Glutamatergic neuron (in vitro differentiated cells): Measurements from ENCODE around the gene TRDN. TPM values are rescaled to one million over a fixed set of nuclear protein-coding genes. Genes with fewer than 3 reads are reported as not detected.
A peak's percentile ranks its signal among the peaks of the same experiment; 100 is the strongest.
"Not testable (repeated sequence)": the region's sequence is repeated elsewhere in the genome, so short reads cannot be mapped to it uniquely, and the experiment has no call there.

Experiments used
- DNase-seq: peaks from one replicate; pipeline ENCODE4 v3.0.0; 2022
- H3K27ac Mint-ChIP-seq: one replicate; pipeline ENCODE4 v1.8.0; 2020; ENCODE audit warnings: mild to moderate bottlenecking, mixed read lengths, inconsistent platforms; ENCODE audit not compliant: unreplicated experiment
- H3K27me3 Mint-ChIP-seq: one replicate; pipeline ENCODE4 v1.8.0; 2020; ENCODE audit warnings: mild to moderate bottlenecking, moderate library complexity, mixed read lengths, inconsistent platforms; ENCODE audit not compliant: unreplicated experiment
- H3K36me3 Mint-ChIP-seq: one replicate; pipeline ENCODE4 v1.8.0; 2020; ENCODE audit warnings: mild to moderate bottlenecking, mixed read lengths, inconsistent platforms; ENCODE audit not compliant: unreplicated experiment
- H3K4me1 Mint-ChIP-seq: one replicate; pipeline ENCODE4 v1.8.0; 2020; ENCODE audit warnings: mild to moderate bottlenecking, low read depth, mixed read lengths, inconsistent platforms; ENCODE audit not compliant: unreplicated experiment
- H3K4me3 Mint-ChIP-seq: one replicate; pipeline ENCODE4 v1.8.0; 2020; ENCODE audit warnings: mild to moderate bottlenecking, mixed read lengths, inconsistent platforms; ENCODE audit not compliant: unreplicated experiment
- H3K9me3 Mint-ChIP-seq: one replicate; pipeline ENCODE4 v1.8.0; 2020; ENCODE audit warnings: mild to moderate bottlenecking, moderate library complexity, mixed read lengths, inconsistent platforms; ENCODE audit not compliant: unreplicated experiment
- total RNA-seq: library from RNA; stranded (reverse); fragmentation: NEBNext Ultra II Directional; extraction: Animal tissue kit (Norgen Biotek cat#: 25700); gene quantifications from one replicate; pipeline ENCODE4 v1.2.1, GENCODE V29; 2021; ENCODE audit not compliant: unreplicated experiment
- TF ChIP-seq, protein P1 (sequence below): fragments of 200-600 bp; sonication (generic); IDR thresholded peaks from one replicate; pipeline ENCODE4 v1.5.0; 2021; ENCODE audit not compliant: partially characterized antibody, unreplicated experiment

The TRDN gene
- total RNA-seq, 1 donor from 2014 or later: not detected

DNA sequence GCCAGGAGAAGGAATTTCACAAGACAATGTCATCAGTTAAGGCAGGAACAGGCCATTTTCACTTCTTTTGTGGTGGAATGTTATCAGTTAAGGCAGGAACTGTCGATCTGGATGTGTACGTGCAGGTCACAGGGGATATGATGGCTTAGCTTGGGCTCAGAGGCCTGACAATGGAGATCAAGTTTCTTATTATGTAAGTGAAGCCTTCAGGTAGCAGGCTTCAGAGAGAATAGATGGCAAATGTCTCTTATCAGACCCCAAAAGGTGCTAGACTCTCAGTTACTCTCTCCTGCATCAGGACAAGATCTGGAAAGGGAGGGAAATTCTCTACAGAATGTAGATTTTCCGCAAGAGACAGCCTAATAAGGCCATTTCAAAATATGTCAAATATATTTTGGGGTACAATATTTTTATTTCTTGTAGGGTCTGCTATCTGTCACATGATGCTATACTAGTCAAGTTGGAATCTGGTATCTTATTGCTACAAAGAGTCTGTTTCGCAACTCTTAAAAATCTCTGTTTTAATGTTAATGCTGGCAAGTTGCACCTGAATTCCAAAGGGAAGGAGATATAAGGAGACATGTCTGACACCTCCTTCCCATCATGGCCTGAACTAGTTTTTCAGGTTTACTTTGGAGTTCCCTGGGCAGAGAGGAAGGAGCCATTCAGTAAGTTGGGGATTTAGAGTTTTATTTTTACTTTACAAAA is 48.8 kb downstream of the TRDN start:
- no peak overlapping the region for H3K27ac Mint-ChIP-seq
- H3K9me3 Mint-ChIP-seq: peaks cover 2% of the 10 kb centered on the region
- no peaks in the 10 kb centered on the region for H3K36me3 Mint-ChIP-seq
- no peaks in the 10 kb centered on the region for H3K4me1 Mint-ChIP-seq
- TF ChIP-seq, protein P1, sequence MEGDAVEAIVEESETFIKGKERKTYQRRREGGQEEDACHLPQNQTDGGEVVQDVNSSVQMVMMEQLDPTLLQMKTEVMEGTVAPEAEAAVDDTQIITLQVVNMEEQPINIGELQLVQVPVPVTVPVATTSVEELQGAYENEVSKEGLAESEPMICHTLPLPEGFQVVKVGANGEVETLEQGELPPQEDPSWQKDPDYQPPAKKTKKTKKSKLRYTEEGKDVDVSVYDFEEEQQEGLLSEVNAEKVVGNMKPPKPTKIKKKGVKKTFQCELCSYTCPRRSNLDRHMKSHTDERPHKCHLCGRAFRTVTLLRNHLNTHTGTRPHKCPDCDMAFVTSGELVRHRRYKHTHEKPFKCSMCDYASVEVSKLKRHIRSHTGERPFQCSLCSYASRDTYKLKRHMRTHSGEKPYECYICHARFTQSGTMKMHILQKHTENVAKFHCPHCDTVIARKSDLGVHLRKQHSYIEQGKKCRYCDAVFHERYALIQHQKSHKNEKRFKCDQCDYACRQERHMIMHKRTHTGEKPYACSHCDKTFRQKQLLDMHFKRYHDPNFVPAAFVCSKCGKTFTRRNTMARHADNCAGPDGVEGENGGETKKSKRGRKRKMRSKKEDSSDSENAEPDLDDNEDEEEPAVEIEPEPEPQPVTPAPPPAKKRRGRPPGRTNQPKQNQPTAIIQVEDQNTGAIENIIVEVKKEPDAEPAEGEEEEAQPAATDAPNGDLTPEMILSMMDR: no peak
- H3K27me3 Mint-ChIP-seq: peaks cover 2% of the 10 kb centered on the region
- no peak for DNase-seq
- no peak overlapping the region for H3K4me3 Mint-ChIP-seq

GRCh38 chr6:123587407-123587806 is 49.3 kb downstream of the TRDN start:
- H3K4me1 Mint-ChIP-seq, H3K4me3 Mint-ChIP-seq, H3K27me3 Mint-ChIP-seq, DNase-seq, H3K36me3 Mint-ChIP-seq, H3K9me3 Mint-ChIP-seq, H3K27ac Mint-ChIP-seq: not testable (repeated sequence)

GRCh38 chr6:123580331-123580730 is 56.4 kb downstream of the TRDN start:
- no peak overlapping the region for H3K4me3 Mint-ChIP-seq
- H3K4me1 Mint-ChIP-seq: no peaks in the 10 kb centered on the region
- no peaks in the 10 kb centered on the region for H3K36me3 Mint-ChIP-seq
- no peaks in the 10 kb centered on the region for H3K9me3 Mint-ChIP-seq
- H3K27ac Mint-ChIP-seq: no peak overlapping the region
- H3K27me3 Mint-ChIP-seq: no peaks in the 10 kb centered on the region
- TF ChIP-seq, protein P1: no peak
- no peak for DNase-seq

GRCh38 chr6:123575188-123575587 is 61.6 kb downstream of the TRDN start:
- Mint-ChIP-seq H3K27me3 (peaks cover 2% of the 10 kb centered on the region), H3K36me3 (no peaks in the 10 kb centered on the region), H3K9me3 (no peaks in the 10 kb centered on the region), H3K4me3 (no peak overlapping the region), H3K27ac (no peak overlapping the region), H3K4me1 (peaks cover 7% of the 10 kb centered on the region)
- no peak for DNase-seq
- TF ChIP-seq, protein P1: no peak

DNA sequence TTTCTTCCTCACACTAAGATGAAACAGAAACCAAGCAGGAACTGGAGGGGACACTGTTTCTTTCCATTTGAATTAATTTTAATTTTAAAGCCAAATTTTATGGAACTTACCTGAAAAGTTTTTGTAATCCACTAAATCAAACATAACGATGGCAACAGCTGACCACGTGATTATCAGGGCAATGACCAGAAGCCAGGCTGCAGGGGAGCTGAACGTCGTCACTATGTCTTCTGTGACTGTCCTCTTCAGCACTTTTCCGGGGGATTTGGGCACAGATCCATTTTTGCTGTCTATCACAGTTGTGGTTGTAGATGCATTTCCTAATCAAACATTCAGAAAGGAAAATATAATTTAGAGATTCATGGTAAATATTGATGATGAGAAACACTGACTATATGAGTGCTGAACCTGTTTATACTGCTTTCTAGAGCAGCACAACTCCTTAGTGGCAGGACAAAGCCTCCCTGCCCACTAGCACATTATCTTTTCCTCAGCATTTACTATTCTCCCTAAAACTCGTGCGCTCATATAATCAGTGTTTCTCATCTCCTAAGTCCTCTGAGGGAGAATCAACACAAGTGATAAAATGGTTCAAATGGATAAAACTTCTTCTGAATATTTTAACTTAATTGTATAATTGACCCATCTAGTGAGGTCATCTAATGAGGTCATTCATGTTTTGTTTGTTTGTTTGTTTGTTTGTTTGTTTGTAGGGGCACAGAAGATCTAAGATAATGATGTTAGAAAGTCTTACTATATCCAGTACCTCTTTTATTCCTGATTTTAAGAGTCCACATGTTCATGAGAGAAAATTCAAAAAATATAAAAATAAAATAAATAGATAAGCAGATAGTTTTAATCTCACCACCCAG is 65.7 kb downstream of the TRDN start:
- Mint-ChIP-seq H3K9me3 (no peaks in the 10 kb centered on the region), H3K27ac (peak overlapping the region; percentile 93), H3K4me3 (peak overlapping the region; percentile 50), H3K36me3 (no peaks in the 10 kb centered on the region), H3K4me1 (peaks cover 7% of the 10 kb centered on the region), H3K27me3 (peaks cover 2% of the 10 kb centered on the region)
- TF ChIP-seq, protein P1: no peak
- no peak for DNase-seq
